ENCODE results near the gene MYH3.

The MYH3 gene

DNA sequence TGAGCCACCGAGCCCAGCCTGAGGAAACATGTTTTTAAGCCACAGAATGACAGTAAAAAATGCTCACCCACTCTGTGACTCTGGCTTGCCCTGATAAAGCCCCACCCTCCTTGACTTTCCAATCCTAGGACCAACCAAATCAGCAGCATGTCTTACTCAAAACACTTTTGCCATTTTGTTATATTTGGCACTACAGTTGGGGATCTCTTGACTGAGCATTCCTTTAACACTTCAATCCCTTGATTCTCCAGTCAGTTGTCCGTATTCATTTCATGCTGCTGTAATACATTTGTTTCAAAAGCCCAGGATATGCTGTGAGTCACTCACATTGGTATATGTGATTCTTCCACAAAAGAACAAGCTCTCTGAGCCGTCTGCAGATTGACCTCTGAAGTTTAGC, 8.2 kb downstream of the MYH3 start:
- DNase-seq (ENCODE audit: low spot score): no peak

- no peak for DNase-seq (ENCODE audit: low spot score)
Measured at GRCh38 chr17:10648381-10648780, 8.7 kb downstream of the MYH3 start.

- DNase-seq (ENCODE audit: low spot score): peak; percentile 73
Measured at GRCh38 chr17:10646392-10646990, 10.6 kb downstream of the MYH3 start.

GRCh38 chr17:10640475-10640874, 16.6 kb downstream of the MYH3 start:
- no peak for DNase-seq (ENCODE audit: low spot score)

- DNase-seq (ENCODE audit: low spot score): no peak
Measured at GRCh38 chr17:10638151-10638550, 19.0 kb downstream of the MYH3 start.

GRCh38 chr17:10635290-10635689, 21.8 kb downstream of the MYH3 start:
- no peak for DNase-seq (ENCODE audit: low spot score)

GRCh38 chr17:10633738-10634379, 23.2 kb downstream of the MYH3 start:
- no peak for DNase-seq (ENCODE audit: low spot score)

GRCh38 chr17:10631701-10632100, 25.4 kb downstream of the MYH3 start:
- DNase-seq (ENCODE audit: low spot score): no peak

GRCh38 chr17:10631048-10631700, 25.9 kb downstream of the MYH3 start:
- DNase-seq (ENCODE audit: low spot score): peak; percentile 35

DNA sequence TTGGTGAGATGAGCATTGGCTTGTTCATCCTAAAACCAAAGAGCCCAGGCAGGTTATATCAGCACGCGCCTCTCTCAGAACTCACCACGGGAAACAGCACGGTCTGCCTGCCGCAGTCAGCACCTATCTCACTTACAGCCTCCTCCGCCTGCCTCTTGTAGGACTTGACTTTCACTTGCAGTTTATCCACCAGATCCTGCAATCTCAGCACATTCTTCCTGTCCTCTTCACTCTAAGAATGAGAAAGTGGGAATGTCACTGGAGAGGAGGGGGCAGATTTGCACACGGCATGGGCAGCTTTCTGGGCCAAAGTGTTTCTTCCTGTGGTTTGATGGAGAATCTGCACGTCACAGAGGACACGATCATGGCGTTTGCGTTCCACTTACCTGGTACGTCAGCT, 27.4 kb downstream of the MYH3 start:
- DNase-seq (ENCODE audit: low spot score): no peak

DNA sequence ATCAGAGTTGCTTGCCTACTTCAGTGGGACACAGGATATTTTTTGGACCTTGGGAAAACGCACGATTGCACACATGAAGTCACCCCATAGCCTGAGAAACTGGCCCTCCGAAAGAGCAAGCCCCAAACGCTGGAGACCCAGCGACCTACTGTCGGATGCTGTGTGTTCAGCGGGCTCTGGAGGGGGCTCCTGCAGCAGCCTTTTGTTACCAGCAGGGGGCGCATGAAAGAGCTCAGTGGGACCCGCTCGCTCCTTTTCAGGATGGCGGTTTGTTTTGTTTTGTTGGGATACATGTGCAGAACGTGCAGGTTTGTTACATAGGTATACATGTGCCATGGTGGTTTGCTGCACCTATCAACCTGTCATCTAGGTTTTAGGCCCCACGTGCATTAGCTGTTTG, 28.4 kb downstream of the MYH3 start:
- DNase-seq (ENCODE audit: low spot score): no peak

DNA sequence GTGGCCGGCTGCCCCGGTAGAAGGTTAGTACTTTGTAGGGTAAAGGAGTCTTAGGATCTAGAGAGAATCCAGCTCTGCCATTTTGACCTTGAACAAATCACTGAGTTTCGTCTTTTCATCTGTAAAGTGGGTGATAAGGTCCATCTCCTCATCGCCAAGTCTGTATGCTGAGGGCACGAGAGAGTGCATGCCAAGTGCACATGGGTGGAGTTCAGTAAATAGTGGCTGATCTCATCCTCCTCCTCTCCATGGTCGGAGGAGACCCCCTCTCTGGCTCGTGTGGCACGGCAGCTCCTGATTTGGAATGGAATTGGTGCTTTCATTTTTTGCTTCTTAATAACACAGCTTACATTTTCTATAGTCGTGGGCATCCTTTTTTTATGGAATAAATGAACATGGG, 30.7 kb downstream of the MYH3 start:
- no peak for DNase-seq (ENCODE audit: low spot score)

GRCh38 chr17:10624969-10625368, 32.1 kb downstream of the MYH3 start:
- no peak for DNase-seq (ENCODE audit: low spot score)

DNA sequence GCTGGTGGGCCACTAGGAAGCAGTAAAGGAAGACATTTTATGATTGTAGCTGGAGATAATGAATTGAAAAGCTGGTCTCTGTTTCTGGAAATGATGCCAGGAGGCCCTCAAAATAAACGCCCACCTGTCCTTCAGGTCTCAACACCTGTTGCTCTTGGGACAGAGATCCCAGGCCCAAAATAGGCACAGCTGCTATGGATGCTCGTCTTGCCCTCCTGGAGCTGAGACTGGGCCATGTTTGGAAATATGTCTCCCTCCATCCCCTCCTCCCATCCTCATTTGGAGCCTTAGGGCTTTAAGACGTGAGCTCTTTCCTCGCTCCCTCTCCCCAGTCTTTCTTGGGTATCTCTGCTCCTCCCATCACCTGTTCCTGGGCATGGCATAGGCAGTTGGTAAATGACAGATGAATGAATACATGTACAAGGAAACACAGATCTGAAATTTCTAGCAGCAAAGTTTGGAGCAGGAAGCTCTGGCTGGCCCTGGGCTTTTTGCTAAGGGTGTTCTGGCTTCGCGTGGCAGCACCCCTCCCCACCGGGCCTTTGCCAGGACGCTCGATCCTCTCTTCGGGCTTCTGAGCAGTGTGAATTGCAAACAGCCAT, 33.3 kb downstream of the MYH3 start:
- DNase-seq (ENCODE audit: low spot score): no peak

- DNase-seq (ENCODE audit: low spot score): no peak
Measured at GRCh38 chr17:10622617-10623485, 34.3 kb downstream of the MYH3 start.

DNA sequence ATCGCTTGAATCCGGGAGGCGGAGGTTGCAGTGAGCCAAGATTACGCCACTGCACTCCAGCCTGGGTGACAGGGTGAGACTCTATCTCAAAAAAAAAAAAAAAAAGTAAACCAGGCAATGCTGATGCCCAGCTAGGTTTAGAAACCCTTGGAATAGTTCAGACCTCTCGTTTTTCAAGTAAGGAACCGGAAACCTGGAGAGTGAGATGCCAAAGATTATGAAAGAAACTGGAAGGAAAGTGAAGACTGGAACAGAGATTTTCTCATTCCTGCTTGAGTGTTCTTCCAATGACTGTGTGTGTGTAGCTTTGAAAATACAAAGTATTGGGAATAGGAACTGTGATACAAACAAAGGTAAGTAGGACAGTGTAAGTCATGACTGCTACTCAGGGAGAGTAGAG, 35.7 kb downstream of the MYH3 start:
- no peak for DNase-seq (ENCODE audit: low spot score)

DNA sequence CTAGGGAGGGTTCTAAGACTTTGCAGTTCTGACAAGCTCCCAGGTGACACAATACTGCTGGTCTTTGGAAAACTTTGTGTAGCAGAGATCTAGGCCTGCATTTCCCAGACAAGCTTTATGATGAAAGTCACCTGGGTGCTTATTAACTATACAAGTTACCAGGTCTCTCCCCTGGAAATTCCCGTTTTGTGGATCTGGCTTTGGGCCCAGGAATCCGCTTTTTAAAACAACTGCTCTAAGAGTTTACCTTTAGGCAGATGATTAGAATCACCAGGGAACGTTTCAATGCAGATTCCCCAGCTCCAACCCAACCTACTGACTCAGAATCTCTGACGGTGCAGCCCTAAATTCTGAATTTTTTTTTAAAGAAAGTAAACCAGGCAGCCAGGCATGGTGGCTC, 36.3 kb downstream of the MYH3 start:
- no peak for DNase-seq (ENCODE audit: low spot score)

GRCh38 chr17:10618202-10618635, 38.9 kb downstream of the MYH3 start:
- peak; percentile 82 for DNase-seq (ENCODE audit: low spot score)

DNA sequence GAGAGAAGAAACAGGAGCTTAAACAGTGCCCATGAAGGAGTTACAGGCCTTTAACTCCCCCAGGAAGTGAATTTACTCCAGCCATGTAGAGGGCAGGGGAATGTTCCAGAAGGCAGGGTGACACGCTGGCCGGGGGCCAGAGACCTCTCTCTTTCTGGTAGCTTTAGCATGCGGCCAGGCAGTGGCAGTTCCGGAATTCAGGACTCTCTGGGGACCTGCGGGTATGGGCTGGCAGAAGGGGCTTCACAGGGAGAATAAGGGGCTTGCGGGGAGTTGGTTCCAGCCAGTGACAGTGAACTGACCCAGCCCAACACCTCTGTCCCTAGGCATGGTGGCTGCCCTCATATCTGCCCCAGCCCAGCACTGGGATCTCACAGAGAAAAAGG, 40.0 kb downstream of the MYH3 start:
- DNase-seq (ENCODE audit: low spot score): no peak

GRCh38 chr17:10616502-10617119, 40.5 kb downstream of the MYH3 start:
- peak; percentile 83 for DNase-seq (ENCODE audit: low spot score)

GRCh38 chr17:10614536-10615155, 42.5 kb downstream of the MYH3 start:
- peak; percentile 47 for DNase-seq (ENCODE audit: low spot score)

All from RKO (cell line).